HT-29 (cell line): ENCODE results near the gene RPS21. TPM values are rescaled to one million over a fixed set of nuclear protein-coding genes. Genes with fewer than 3 reads are reported as not detected.
A peak's percentile ranks its signal among the peaks of the same experiment; 100 is the strongest.

ENCODE experiments used
- DNase-seq: peaks from one replicate; pipeline ENCODE4 v3.0.0-alpha.2; 2015; ENCODE audit warnings: low spot score
- total RNA-seq: library from RNA; depleted of rRNA; stranded (reverse); fragments of >200 nt; shearing (Covaris generic); gene quantifications from 2 replicates; pipeline ENCODE4 v1.2.3, GENCODE V29; 2014

Gene RPS21
- total RNA-seq, 1 experiment from 2014 or later, result 3,073 TPM

DNA sequence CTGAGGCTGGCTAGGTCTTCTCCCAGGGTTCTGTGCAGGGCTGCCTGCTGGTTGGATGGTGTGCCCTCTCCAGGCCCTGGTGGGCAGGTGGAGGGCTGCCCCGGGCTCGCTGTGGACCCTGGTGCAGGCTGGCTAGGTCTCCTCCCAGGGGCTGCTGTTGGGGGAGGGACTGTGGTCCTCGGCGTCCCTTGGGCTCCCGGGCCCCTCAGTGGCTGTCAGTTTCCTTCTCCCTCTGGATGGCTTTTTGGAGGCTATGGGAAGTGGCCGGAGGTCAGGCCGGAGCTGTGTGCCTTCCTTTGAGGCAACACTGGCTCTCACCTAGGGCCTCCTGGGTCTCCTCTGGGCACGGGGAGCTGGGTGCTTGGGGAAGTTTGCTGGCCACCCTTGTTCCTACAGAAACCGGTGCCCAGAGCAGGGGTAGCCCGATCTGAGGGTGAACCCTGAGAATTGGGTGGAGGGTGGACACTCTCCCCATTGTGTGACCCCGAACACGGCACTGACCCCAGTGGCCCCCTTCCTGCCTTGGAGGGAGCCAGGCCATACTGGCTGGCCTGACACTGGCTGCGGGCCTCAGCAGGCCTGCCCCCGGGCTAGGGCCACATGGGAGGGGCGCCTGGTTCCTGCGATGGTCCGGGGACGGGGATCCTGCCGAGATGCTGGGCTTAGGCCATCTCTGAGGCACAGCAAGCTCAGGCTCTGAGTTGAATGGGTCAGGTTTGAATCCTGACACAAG, 24.0 kb downstream of the RPS21 start:
- no peak for DNase-seq

DNA sequence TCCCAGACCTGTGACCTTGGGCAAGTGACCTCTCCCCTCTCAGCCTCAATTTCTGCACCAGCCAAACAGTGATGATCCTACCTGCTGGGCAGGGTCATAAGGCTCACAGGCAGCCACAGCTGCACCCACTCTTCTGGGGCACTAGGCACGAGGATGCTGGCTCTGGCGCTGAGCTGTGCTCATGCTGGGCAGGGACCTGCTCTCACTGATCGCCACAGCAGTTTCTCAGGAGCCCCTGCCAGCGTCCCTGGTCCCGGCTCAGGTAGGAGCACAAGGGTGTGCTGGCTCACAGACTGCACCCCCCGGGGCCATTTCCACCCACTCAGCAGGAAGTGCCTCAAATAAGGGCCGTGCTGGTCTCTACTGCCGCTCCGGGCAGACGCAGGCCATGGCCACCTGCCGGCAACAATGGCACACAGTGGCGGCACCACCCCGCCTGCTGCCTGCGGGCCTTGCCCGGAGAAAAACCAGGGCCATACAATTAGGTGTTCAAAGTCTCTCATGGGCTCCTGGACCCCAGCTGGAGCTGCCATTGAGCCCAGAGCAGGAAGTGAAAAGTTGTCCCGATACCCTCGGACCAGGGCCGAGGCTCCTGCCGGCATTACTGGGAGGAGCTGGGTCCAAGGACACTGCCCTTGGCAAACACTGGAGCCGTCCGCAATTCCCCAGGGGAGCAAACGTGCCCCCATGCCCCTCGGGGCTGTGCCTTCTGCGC, 24.7 kb downstream of the RPS21 start:
- DNase-seq, result peak; percentile 76

DNA sequence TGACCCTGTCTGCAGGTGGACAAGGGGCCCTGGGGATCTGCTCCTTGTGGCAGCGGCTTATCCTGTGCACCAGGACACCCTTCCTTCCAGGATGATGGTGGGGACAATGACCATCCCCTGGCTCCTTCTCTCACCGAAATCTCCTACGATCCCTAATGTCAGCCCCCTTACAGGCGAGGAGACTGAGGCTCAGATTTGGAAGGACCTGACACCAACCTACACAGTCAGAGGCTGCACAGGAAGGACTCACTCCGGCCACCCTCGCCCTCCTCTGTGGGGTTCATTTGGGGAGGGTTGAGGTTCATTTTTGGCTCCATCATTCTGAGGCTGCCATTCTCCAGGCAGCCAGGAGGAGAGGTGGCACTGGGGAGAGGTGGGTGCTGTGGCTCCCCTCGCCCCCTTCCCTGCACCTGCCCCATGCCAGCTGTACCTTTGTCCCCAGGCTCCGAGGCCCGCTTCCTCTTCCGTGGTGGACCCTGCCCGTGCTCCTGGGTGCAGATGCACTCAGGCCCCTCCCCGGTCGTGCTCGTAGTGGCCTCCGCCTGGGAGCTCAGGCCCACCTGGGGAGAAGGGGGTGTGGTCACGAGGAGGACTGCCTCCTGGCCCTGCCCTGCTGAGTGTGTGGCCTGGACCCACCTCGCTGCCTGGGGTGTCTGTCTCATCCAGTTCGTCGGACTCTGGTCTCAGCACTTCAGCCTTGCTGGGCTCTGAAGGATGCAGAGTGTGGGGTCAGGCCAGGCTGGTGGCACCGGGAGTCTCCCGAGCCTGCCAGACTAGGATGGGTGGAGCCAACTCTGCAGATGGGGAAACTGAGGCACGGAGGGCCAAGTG, 25.5 kb downstream of the RPS21 start:
- peak; percentile 45 for DNase-seq

DNA sequence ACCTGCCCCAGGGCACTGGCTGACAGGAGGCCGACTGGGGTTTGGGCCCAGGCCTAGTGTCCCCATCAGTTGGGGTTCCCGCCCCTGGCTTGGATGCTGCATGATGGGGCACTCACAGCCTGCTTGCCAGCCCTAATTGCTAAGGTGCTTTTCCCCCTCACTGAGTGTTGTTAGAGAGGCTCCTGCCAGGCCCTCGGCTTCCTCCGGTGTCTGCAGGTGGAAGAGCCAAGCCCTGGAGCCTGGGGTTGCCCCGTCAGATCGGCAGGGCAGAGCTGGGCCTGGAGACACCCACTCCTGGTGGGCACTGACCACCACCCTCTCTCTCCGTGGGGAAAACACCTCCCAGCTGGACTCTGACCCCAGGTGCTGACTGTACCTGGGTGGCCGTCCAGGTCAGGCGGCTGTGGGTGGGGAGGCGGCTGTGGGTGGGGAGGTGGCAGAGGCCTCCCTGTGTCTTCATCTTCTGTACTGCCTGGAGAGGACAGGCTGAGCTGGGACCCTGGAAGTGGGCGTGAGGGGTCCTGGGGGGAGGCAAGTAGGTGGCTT, 26.2 kb downstream of the RPS21 start:
- DNase-seq, result peak; percentile 48

DNA sequence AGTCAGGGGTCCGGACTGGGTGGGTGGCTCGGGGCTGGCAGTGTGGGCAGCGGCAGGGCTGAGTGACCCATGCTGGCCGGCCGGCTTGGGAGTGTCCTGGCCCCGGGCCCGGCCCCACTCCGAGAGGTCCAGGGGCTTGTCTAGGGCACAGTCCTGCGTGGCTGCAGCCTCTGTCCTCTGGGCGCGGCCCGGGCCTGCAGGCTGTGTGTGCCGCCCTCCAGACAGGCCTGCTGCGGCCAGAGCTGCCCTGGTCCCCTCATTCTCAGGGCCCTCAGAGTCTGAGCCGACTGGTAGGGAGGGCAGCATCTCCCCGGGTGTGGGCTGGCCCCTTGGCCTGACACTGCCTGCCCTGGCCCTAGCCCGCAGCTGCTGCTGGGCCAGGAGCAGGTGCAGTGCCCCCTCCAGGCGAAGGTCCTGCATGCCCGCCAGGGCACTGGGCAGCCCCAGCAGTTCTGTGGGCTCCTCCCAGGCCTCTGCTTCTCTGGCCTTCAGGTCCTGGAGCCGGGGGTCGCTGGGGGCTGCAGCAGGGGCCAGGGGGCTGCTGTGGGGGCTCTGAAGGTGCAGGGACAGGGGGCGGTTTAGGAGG, 27.1 kb downstream of the RPS21 start:
- DNase-seq, result peak; percentile 60

DNA sequence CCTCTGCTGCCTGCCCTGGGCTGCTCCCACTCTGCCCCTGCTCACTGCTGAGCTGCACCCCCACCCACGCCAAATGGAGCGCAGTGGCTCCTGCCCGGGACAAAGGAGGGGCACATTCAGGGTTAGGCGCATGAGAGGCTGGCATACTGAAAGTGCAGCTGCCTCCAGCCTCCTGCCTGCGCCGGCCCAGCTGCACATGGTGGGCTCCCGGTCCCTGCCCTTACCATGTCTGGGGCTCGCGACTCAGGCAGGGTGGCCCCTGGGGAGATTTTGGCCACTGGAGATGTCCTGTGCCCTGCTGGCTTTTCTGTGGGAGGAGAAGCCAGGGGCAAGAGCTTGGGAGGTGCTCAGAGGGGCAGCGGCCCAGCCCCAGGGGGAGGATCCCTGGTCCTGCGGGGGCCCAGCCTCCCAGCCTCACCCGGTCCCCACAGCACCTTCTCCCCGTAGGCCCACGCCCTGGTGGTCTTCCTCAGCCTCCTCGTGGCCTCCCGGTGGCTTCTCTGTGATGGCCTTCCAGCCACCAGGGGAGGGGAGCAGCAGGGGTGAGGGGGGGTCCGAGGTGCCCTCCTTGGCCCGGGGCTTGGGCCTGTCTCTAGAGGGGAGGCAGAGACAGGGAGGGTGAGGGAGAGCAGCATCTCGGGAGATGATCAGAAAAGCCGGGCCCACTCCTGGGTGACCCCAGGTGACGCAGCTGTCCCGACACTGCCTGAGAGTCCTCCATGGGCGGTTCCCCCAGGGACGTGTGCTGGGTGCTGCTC, 28.6 kb downstream of the RPS21 start:
- no peak for DNase-seq

DNA sequence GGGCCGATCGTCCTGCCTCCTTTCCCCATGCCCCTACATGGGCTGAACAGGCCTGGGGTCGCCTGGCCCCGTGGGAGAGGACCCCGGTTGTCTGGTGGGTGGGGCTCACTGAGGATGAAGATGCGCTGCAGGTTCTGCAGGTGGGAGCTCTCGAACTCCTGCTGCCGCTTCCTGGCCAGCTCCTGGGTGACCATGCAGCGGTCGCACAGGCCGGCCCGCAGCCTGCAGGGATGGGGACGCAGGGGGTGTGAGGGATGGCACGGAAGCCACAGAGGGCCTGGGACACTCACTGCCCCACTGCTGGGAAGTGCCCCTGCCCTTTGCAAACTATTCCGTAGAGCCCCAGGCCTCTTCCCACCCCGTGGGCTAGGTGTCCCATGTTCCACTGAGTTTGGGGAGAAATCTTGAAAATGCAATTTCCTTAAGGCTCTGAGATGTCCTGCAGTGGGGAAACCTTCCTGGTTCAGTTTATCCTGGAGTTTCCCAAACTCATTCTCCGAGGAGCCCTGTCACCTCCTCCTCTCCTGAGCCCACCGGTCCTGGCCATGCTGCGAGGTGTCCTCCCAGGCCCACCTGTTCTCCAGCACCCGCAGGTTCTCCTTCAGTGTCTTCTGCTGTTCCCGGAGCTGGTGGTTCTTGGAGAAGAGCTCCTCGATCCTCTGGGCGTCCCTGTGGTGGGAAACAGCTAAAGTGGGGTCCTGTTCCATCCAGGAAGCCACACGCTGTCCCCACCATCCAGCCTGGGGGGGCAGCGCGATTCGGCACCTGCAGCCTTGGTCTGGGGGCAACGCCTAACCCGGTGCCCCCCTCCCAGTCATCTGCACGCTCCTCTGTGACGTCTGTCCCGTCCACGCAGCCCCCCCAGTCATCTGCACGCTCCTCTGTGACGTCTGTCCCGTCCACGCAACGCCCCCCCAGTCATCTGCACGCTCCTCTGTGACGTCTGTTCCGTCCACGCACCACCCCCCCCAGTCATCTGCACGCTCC, 30.0 kb downstream of the RPS21 start:
- DNase-seq, result no peak

DNA sequence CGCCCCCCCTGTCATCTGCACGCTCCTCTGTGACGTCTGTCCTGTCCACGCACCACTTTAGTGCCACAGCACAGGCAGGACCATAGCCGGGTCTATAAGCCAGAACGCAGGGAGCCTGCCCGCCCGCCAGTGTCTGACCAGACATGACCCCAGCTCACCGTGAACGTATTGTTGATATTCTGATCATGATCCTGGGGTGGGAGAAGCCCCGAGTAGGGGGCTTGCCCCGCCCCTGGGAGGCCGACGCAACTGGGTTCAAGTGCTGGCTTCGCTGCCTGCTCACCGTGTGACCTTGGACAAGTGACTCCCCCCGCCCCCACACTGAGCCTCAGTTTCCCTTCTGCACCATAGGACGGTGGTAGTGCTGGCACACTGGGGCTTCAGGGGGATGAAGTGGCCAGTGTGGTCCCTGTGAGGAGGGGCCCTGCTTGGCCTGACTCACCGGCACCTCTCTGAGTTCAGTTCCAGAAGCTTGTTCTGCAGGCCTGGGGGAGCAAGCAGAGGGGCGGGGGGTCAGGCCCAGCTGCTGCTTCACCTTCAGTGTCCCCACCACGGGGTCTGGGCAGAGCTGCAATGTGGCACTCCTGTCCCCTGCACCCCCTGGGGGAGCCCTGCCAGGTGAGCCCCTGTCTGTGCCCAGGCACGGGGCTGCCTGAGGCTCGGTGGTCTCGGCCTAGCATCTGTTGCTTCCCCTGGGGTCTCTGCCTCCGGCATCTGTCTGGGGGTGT, 31.2 kb downstream of the RPS21 start:
- DNase-seq, result no peak

DNA sequence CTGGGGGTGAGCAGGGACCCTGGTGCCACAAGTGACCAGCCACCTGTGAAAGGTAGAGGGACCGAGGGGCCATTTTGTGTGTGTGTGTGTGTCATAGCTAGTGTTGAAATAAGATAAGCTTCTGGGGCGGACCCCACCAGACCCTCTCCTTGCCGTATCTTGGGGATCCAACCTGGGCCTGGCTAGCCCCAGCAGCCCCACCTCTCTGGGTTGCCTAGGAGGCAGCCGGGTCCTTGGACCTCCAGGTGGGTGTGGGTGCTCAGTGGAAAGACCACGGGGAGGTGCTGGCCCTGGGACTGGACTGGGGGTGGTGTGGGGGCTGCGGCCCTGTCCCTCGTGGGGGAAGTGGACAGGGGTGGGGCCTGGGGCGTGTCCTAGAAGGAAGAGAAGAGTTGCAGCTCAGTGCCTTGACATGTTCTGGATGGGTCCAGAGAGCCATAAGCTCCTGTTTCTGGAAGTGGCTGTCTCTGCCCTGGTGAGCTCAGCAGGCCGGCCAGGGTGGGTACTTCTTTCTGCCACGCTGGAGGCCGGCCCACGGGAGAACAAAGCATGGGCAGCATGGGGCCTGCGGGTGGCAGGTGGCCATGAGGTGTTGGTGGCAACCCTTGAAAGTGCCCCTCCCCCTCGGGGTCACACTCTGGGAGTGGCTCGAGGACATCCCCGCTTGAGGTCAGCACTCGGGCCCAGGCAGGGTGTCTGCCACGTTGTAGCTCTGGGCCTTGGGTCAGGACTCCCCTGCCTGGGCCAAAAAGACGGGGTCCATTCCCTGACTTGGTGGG, 32.0 kb downstream of the RPS21 start:
- no peak for DNase-seq

DNA sequence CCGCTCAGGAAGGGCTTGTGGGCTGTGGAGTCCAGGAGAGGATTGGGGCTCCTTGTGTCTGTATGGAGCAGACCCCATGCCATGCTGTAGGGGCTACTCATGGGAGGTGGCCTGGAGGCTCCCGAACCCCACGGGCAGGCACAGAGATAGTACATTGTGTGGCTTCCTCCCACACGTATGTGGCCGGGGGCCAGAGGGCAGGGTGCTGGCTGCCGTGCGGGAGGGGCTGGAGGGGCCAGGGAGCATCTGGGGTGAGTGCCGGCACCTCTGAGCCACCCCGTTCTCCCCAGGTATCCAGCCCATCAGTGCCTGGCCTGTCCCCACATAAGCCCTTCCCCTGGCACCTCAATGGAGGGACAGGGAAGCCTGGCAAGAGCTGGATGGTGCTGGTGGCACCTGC, 32.9 kb downstream of the RPS21 start:
- no peak for DNase-seq

DNA sequence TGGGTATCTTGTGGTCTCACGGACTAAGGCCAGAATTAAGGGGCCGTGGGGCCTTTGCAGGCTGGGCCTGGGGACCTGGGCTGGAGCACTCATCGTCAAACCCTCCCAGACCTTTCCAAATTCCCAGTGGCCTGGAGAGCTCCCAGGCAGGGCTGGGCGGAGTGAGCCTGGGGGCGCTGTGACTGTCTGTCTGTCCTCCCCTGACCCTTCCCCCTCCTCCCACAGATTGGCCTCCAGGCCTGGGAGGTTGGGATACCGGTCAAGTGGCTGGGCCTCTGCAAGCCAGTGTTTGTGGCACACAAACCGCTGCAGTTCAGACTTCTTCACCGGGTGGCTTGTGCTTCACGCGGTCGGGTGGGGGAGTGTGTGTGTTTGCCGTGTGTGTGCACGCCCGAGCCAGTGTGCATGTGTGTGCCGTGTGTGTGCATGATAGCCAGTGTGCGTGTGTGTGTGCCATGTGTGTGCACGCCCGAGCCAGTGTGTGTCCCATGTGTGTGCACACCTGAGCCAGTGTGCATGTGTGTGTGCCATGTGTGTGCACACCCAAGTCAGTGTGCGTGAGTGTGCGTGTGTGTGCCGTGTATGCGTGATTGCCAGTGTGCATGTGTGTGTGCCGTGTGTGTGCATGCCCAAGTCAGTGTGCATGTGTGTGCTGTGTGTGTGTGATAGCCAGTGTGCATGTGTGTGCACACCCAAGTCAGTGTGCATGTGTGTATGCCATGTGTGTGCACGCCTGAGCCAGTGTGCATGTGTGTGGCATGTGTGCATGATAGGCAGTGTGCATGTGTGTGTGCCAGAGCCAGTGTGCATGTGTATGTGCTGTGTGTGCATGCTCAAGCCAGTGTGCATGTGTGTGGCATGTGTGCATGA, 34.2 kb downstream of the RPS21 start:
- no peak for DNase-seq

DNA sequence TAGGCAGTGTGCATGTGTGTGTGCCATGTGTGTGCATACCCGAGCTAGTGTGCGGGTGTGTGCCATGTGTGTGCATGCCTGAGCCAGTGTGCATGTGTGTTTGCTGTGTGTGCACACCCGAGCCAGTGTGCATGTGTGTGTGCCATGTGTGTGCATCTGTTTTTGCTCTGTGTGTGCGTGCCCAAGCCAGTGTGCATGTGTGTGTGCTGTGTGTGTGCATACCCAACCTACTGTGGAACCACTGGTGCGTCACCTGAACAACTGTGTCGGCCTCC, 34.8 kb downstream of the RPS21 start:
- no peak for DNase-seq

DNA sequence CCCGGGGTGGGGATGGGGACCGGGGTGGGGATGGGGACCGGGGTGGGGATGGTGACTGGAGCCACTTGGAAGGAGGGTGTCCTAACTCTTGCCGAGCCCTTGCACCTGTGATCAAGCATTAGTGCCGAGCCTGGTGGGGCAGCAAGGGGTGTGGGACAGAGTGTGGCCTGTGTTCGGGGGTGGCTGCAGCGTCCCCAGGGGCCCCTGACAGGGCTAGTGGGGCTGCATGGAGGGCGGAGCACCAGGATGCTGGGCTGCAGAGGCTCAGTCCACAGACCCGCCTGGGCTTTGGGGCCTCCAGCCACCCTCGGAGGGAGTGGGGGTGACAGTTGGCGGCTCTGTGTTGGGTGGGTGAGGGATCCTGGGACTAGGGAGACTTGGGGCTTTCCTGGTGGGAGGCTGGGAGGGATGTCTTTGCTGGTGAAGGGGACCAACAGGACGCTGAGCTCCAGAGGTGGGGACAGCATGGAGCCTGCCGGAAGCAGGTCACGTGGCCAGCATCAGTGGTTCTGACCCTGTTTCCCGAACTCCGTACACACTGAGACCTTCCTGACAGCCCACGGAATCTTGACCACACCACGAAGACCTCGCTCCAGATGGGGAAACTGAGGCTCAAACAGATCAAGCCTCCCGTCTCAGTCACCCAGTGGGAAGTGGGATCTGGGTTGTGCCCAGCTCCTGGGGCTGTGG, 35.9 kb downstream of the RPS21 start:
- no peak for DNase-seq

DNA sequence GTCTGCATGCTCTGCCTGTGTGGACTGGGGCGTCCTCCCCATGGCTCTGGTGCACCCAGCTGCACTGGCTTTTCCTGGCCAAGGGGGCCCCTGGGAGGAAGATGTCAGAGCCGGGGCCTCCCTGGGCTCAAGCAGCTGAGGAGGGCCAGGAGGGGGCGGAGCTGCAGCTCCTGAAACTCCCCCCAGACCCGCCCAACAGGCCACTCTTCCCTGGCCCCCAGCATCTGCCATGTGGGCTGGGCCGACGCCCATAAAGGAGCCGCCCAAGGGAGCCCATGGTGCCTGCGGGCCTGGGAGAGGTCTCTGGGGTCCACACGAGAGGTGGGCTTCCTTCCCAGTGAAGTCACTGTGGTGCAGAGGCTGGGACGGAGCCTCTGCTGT, 36.4 kb downstream of the RPS21 start:
- DNase-seq, result no peak

DNA sequence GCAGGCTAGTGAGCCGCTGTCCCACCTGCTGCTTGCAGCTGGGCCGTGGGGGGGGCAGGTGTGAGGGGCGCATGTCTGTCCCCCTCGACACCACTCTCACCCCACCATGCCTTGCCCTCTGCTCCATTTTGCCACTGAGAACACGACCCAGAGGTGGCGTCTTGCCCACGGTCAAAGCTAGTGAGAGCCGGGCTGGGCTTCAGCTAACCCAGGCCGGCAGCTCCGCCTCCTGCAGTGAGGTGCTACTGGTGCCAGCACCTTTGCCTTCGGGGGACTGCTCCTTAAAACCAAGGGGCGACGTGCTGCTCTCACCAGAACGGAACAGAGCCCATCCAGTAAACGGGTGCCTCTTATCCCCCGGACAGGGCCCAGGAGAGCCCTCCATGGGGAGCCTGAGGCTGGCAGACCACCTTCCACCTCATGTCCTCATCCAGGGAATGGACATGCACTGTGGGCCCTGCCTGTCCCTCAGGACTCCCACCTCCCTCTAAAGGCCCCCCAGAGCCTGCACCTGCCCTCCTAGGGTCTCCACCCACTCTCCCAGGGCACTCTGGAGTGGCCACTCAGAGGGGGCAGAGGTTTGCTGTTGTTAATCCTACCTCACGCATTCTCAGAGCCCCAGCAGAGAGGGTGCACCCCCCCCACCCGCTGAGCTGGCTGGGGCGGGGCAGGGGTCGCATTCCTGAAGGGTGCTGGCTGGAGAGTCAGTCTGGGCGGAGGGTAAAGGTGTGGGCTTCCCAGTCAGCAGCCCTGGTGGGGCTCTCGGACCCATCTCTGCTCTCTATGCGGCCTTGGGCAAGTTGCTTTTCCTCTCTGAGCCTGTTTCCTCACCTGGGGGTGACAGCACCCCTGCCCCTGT, 37.6 kb downstream of the RPS21 start:
- DNase-seq, result no peak
